Measurements from ENCODE around the gene C13orf46. TPM values are rescaled to one million over a fixed set of nuclear protein-coding genes. Genes with fewer than 3 reads are reported as not detected.

Gene C13orf46
- total and polyA plus RNA-seq, 2 of the 8 experiments (the other 6 are each of a cell fraction or from before 2014, with no cell fraction given) = 0.23 to 0.28 TPM

DNA sequence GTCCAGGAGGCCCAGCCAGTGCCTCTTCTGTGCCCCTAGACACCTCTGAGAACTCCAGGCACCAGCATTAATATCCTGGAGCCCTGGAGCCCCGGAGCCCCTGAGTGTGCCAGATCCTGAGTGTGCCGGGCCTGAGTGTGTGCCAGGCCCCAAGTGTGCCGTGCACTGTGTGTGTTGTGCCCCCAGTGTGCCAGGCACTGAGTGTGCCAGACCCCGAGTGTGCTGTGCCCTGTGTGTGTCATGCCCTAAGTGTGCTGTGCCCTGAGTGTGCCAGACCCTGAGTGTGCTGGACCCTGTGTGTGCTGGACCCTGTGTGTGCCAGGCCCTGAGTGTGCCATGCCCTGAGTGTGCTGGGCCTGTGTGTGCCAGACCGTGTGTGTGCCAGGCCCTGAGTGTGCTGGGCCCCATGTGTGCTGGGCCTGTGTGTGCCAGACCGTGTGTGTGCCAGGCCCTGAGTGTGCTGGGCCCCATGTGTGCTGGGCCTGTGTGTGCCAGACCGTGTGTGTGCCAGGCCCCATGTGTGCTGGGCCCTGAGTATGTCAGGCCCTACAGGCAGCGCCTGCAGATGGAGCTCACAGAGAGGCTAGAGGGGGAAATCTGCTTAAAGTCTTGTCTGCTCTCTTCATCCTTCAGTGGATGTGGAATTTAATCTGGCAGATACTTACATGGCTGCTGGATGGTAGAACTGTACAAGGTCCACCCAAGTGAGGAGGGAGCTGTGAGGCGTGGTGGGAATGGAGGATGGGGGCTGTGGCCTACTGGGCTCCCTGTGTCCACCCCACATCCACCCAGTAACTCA is 53.9 kb downstream of the C13orf46 start (continued):
- no peak for TF ChIP-seq SIN3A (conservative IDR thresholded peaks at IDR 0.05 in 1 of 2, IDR thresholded peaks at IDR 0.05 in 1 of 2; ENCODE audit: low read depth in 1 of 2, low read length in 2 of 2)

All from H1 (cell line).